ENCODE results near the gene HMX1.

DNA sequence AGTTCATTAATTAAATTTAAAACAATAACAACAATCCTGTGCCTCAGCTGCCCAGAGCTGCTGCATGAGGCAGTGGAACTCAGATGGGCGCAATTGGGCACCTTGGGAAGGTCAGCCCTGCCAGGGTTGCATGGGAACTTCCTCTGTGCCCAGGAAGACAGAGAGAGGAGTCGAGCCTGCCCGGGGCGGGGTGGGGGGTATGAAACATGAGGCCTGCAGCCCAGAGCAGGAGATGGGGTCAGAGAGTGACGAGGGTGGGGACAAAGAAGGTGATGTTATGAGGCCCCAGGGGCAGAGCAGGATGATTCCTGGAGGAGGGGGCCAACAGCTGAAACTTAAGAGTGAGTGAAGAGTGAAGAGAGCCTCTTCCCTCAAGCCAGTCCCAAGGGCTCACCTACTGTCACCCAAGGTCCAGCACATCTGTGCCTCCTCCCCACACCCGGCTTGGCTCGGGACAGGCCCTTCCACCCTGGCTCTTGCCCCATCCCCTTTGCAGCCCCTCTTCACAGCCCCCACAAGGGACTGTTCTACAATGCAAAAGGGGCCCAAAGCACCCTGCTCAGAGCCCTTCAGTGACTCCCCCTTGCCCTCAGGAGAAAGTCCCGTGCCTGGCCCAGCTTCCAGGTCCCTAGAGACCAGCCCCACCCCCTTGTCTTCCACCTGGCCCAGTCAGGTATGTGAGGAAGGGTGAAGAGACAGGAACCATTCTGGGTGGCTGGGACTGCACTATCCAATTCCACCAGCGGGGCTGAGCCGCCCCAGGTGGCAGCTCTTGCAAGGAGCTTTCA, 31.4 kb downstream of the HMX1 start:
- no peak for TF ChIP-seq EZH2 (IDR thresholded peaks at IDR 0.05; ENCODE audit: borderline replicate concordance)
- TF ChIP-seq, protein P1, sequence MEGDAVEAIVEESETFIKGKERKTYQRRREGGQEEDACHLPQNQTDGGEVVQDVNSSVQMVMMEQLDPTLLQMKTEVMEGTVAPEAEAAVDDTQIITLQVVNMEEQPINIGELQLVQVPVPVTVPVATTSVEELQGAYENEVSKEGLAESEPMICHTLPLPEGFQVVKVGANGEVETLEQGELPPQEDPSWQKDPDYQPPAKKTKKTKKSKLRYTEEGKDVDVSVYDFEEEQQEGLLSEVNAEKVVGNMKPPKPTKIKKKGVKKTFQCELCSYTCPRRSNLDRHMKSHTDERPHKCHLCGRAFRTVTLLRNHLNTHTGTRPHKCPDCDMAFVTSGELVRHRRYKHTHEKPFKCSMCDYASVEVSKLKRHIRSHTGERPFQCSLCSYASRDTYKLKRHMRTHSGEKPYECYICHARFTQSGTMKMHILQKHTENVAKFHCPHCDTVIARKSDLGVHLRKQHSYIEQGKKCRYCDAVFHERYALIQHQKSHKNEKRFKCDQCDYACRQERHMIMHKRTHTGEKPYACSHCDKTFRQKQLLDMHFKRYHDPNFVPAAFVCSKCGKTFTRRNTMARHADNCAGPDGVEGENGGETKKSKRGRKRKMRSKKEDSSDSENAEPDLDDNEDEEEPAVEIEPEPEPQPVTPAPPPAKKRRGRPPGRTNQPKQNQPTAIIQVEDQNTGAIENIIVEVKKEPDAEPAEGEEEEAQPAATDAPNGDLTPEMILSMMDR (IDR thresholded peaks at IDR 0.05; ENCODE audit: poor library complexity): no peak

Measured in hepatocyte (in vitro differentiated cells).